ENCODE results near the gene AMN1.

- no peak for TF ChIP-seq CTCF (conservative IDR thresholded peaks at IDR 0.05; ENCODE audit: low read depth, low read length)
- TF ChIP-seq EZH2 (IDR thresholded peaks at IDR 0.05; ENCODE audit: borderline replicate concordance, low read depth, low read length, poor library complexity, severe bottlenecking) = no peak
Measured at GRCh38 chr12:31726575-31726974, 2.2 kb downstream of the AMN1 start.

Data from A673 (cell line).